HFFc6 (cell line): Measurements from ENCODE around the gene PMM2. TPM values are rescaled to one million over a fixed set of nuclear protein-coding genes. Genes with fewer than 3 reads are reported as not detected.
"Not testable (repeated sequence)": the region's sequence is repeated elsewhere in the genome, so short reads cannot be mapped to it uniquely, and the experiment has no call there.

ENCODE experiments used
- DNase-seq: peaks from one replicate; pipeline ENCODE4 v3.0.0-alpha.2; 2018
- H3K27ac Mint-ChIP-seq: 2 replicates; pipeline ENCODE4 v1.8.0; 2020; ENCODE audit warnings: mild to moderate bottlenecking, mixed read lengths
- H3K27me3 Mint-ChIP-seq: 2 replicates; pipeline ENCODE4 v1.8.0; 2021; ENCODE audit warnings: mild to moderate bottlenecking, moderate library complexity, mixed read lengths; ENCODE audit not compliant: insufficient read depth
- H3K36me3 Mint-ChIP-seq: 2 replicates; pipeline ENCODE4 v1.8.0; 2021; ENCODE audit warnings: low read depth, mixed read lengths
- H3K4me1 Mint-ChIP-seq: 2 replicates; pipeline ENCODE4 v1.8.0; 2020; ENCODE audit warnings: low read depth, mixed read lengths
- H3K4me3 Mint-ChIP-seq: 2 replicates; pipeline ENCODE4 v1.8.0; 2020; ENCODE audit warnings: mild to moderate bottlenecking, moderate library complexity, mixed read lengths
- H3K9me3 Mint-ChIP-seq: 2 replicates; pipeline ENCODE4 v1.8.0; 2020; ENCODE audit warnings: mild to moderate bottlenecking, mixed read lengths
- CTCF ChIP-seq: fragments of 200-600 bp; sonication (generic); IDR thresholded peaks from 2 replicates; pipeline ENCODE4 v1.5.0; 2021; ENCODE audit warnings: antibody characterized with exemption, mild to moderate bottlenecking
- total RNA-seq, 6 experiments: library from RNA; stranded (reverse); fragmentation: NEBNext Ultra II Directional; extraction: Animal tissue kit (Norgen Biotek cat#: 25700); gene quantifications; 2 replicates in 1 of 6; 3 replicates in 5 of 6; pipeline ENCODE4 v1.2.3, GENCODE V29; 2021

PMM2 gene
- total RNA-seq, 6 experiments from 2014 or later: 38.9 to 48.5 (median 44.3) TPM

- Mint-ChIP-seq H3K27ac (no peak overlapping the region), H3K27me3 (peaks cover 2% of the 10 kb centered on the region; the same call in 1 of the 2 replicates), H3K36me3 (peaks cover 36% of the 10 kb centered on the region), H3K9me3 (no peaks in the 10 kb centered on the region), H3K4me1 (peaks cover 17% of the 10 kb centered on the region), H3K4me3 (no peak overlapping the region)
- no peak for DNase-seq
- TF ChIP-seq CTCF: no peak
These were observed 28.7 kb downstream of the PMM2 start for GRCh38 chr16:8826278-8826879.

DNA sequence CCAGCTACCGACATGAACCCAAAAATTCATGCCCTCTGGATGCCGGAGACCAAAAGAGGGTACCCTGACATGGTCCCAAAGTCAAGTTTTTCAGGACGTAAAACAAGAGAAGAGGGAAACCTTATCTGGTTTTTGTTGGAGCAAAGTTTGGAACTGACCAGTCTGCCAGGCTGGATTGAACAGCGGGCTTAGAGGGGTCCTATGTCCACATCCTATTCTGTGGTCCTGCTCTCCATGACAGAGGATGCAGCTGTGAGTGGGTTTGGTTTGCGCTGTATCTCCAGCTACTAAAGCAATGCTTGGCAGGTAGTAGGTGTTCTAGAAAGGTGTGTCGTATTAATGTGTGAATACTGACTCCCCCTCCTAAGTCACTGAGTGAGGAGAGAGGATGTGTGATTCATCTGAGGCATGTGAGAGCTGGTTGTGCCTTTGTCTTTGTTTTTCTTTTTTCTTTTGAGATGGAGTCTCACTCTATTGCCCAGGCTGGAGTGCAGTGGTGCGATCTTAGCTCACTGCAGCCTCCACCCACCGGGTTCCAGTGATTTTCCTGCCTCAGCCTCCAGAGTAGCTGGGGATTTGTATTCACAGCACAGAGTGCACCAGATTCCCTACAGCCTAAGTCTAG, 31.0 kb downstream of the PMM2 start:
- Mint-ChIP-seq H3K36me3 (peaks cover 42% of the 10 kb centered on the region), H3K9me3 (no peaks in the 10 kb centered on the region), H3K4me1 (peaks cover 13% of the 10 kb centered on the region), H3K4me3 (no peak overlapping the region), H3K27ac (peak overlapping the region; percentile 52), H3K27me3 (peaks cover 2% of the 10 kb centered on the region; the same call in 1 of the 2 replicates)
- DNase-seq: no peak
- TF ChIP-seq CTCF: no peak

GRCh38 chr16:8831450-8831849, 33.8 kb downstream of the PMM2 start:
- peaks cover 38% of the 10 kb centered on the region for H3K36me3 Mint-ChIP-seq
- H3K27me3 Mint-ChIP-seq: peaks cover 2% of the 10 kb centered on the region; the same call in 1 of the 2 replicates
- no peaks in the 10 kb centered on the region for H3K9me3 Mint-ChIP-seq
- no peak for TF ChIP-seq CTCF
- no peak overlapping the region for H3K4me3 Mint-ChIP-seq
- no peak for DNase-seq
- H3K27ac Mint-ChIP-seq: no peak overlapping the region
- peaks cover 13% of the 10 kb centered on the region for H3K4me1 Mint-ChIP-seq

DNA sequence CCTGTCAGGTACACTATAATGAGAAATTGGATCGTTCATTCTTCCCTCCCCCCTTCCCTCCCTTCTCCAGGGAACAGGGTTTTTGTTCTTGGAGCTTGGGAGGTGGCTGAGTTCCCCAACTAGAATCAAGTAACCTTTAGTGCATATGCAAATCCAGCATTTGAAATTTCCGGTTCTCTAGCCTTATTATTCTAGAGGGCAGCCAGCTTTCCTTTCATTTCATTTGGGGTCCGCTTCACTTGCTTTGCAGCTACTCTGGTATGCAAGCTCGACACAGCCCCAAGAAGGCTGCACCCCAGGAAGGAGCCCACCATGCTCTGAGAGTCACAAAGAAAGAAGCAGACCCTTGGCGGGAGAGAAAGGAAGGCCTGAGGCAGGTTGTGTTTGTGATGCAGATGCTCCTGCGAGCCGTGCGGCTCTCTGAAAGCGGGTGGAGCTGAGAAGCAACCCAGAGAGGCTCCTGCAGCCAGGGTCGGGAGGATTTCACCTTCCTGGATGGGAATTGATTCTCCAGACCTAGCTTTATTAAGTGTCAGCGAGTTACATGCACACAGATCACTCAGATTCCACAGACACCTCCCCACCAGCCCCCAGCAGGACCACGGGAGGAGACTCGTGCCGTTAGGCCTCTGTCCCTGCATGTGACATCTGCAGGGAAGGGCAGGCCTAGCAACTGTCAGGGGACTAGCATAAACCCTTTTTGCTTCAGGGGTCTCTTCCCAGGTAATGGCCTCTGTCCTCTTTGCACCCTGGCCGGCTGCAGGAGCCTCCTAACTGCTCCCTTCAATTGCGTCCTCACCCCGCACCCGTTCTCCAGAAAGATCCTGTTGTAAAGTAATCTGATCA, 34.5 kb downstream of the PMM2 start:
- no peak for DNase-seq
- H3K27ac Mint-ChIP-seq: no peak overlapping the region
- no peak overlapping the region for H3K4me3 Mint-ChIP-seq
- TF ChIP-seq CTCF: no peak
- peaks cover 2% of the 10 kb centered on the region; the same call in 1 of the 2 replicates for H3K27me3 Mint-ChIP-seq
- peaks cover 34% of the 10 kb centered on the region for H3K36me3 Mint-ChIP-seq
- no peaks in the 10 kb centered on the region for H3K9me3 Mint-ChIP-seq
- H3K4me1 Mint-ChIP-seq: peaks cover 13% of the 10 kb centered on the region

- Mint-ChIP-seq H3K27ac (no peak overlapping the region; the same call in 1 of the 2 replicates), H3K4me1 (peaks cover 13% of the 10 kb centered on the region), H3K4me3 (no peak overlapping the region), H3K27me3 (peaks cover 2% of the 10 kb centered on the region; the same call in 1 of the 2 replicates), H3K36me3 (peaks cover 34% of the 10 kb centered on the region), H3K9me3 (no peaks in the 10 kb centered on the region)
- TF ChIP-seq CTCF: no peak
- no peak for DNase-seq
These were observed 35.1 kb downstream of the PMM2 start for GRCh38 chr16:8832717-8833105.

- not testable (repeated sequence) for H3K4me1 Mint-ChIP-seq, H3K4me3 Mint-ChIP-seq, H3K27me3 Mint-ChIP-seq, H3K27ac Mint-ChIP-seq, DNase-seq, H3K9me3 Mint-ChIP-seq, H3K36me3 Mint-ChIP-seq
These were observed 39.2 kb downstream of the PMM2 start for GRCh38 chr16:8836797-8837196.

DNA sequence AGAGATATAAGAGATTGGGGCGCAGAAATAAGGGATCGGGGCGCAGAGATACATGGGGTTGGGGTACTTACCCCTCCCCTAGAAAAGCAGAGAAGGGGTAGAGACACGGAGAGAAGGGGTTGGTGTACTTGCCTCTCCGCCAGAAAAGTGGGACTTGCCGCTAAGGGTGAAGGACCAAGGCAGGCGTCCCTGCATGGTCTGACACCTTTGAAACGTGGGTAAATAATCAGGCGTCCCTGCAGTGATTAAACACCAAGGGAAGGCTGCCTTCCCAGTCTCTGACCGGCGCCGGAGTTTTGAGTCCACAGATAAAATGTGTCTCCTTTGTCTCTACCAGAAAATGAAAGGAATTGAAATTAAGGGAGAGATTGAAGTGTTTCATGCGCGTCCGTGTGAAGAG, 40.0 kb downstream of the PMM2 start:
- H3K27me3 Mint-ChIP-seq, DNase-seq, H3K4me1 Mint-ChIP-seq, H3K27ac Mint-ChIP-seq, H3K9me3 Mint-ChIP-seq, H3K4me3 Mint-ChIP-seq: not testable (repeated sequence)
- H3K36me3 Mint-ChIP-seq: peaks cover 13% of the 10 kb centered on the region

- H3K4me3 Mint-ChIP-seq, H3K27me3 Mint-ChIP-seq, H3K9me3 Mint-ChIP-seq, DNase-seq: not testable (repeated sequence)
- peak overlapping the region; percentile 64; the same call in 1 of the 2 replicates for H3K27ac Mint-ChIP-seq
- peaks cover 27% of the 10 kb centered on the region for H3K36me3 Mint-ChIP-seq
- H3K4me1 Mint-ChIP-seq: peaks cover 24% of the 10 kb centered on the region
These were observed 44.4 kb downstream of the PMM2 start for GRCh38 chr16:8842016-8842415.
